ENCODE results near the gene CDC42BPB.

DNA sequence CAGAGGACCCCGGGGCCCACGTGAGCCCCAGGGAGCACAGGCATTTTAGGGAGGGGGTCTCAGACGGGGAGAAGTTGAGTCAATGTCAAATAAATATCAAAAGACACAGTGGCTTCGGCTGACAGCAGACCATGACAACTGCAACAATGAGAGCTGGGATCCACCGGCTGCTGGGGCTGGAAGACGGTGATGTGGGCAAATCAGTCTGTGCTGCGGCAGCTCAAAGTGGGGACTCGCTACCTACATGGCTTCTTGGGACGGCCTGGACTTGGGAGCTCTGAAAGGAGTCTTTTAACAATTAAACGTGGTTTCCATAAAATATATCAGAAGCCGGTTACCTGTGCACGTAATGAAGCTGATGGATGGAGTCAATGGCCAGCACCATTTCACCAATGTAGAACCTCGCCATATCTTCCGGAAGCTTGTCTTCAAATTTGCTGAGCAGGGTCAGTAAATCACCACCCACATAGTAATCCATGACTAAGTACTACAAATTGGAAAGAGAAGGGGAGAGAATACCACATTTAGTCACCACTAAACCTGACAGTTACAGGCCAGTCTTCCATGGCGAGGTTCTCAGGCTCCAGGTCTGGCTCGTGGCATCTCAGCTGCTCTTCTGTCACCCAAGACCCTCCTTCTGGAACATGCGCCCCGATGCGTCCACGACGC is 58.0 kb downstream of the CDC42BPB start:
- TF ChIP-seq POLR2A (IDR thresholded peaks at IDR 0.05): no peak
- TF ChIP-seq, protein P1, sequence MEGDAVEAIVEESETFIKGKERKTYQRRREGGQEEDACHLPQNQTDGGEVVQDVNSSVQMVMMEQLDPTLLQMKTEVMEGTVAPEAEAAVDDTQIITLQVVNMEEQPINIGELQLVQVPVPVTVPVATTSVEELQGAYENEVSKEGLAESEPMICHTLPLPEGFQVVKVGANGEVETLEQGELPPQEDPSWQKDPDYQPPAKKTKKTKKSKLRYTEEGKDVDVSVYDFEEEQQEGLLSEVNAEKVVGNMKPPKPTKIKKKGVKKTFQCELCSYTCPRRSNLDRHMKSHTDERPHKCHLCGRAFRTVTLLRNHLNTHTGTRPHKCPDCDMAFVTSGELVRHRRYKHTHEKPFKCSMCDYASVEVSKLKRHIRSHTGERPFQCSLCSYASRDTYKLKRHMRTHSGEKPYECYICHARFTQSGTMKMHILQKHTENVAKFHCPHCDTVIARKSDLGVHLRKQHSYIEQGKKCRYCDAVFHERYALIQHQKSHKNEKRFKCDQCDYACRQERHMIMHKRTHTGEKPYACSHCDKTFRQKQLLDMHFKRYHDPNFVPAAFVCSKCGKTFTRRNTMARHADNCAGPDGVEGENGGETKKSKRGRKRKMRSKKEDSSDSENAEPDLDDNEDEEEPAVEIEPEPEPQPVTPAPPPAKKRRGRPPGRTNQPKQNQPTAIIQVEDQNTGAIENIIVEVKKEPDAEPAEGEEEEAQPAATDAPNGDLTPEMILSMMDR (IDR thresholded peaks at IDR 0.05): no peak
